RWPE2 (cell line): ENCODE measurements around the gene ZBED4.

ENCODE experiments used
- ATAC-seq: fragments of 200-7000 bp; cut with Tn5 transposase; 3 replicates; pipeline ENCODE4 v1.9.1; 2021; ENCODE audit warnings: low read depth
- DNase-seq: peaks from one replicate; pipeline ENCODE4 v3.0.0-alpha.2; 2020; ENCODE audit warnings: low spot score
- H3K27ac ChIP-seq: fragments of 450-650 bp; 2 replicates; pipeline ENCODE4 v1.5.1; 2017; ENCODE audit warnings: mild to moderate bottlenecking; ENCODE audit not compliant: poor library complexity, severe bottlenecking
- H3K27me3 ChIP-seq: fragments of 250-450 bp; sonication (Bioruptor Pico); 2 replicates; pipeline ENCODE4 v1.5.1; 2021; ENCODE audit warnings: mild to moderate bottlenecking, moderate library complexity; ENCODE audit not compliant: insufficient read depth, poor library complexity, severe bottlenecking
- H3K36me3 ChIP-seq: fragments of 250-450 bp; sonication (Bioruptor Pico); 2 replicates; pipeline ENCODE4 v1.5.1; 2020; ENCODE audit warnings: low read depth, mild to moderate bottlenecking, moderate library complexity
- H3K4me1 ChIP-seq: fragments of 250-450 bp; sonication (Bioruptor Pico); 2 replicates; pipeline ENCODE4 v1.5.1; 2021; ENCODE audit warnings: mild to moderate bottlenecking, moderate library complexity; ENCODE audit not compliant: insufficient read depth, poor library complexity, severe bottlenecking
- H3K4me3 ChIP-seq: fragments of 250-450 bp; sonication (Bioruptor Pico); 2 replicates; pipeline ENCODE4 v1.5.1; 2021; ENCODE audit warnings: mild to moderate bottlenecking, moderate library complexity; ENCODE audit not compliant: severe bottlenecking
- H3K9me3 ChIP-seq: fragments of 250-450 bp; sonication (Bioruptor Pico); 2 replicates; pipeline ENCODE4 v1.5.1; 2021; ENCODE audit warnings: mild to moderate bottlenecking, moderate library complexity; ENCODE audit not compliant: severe bottlenecking
- CTCF ChIP-seq: fragments of 450-650 bp; IDR thresholded peaks from one replicate; pipeline ENCODE4 v1.5.1; 2017; ENCODE audit warnings: mild to moderate bottlenecking, moderate library complexity; ENCODE audit not compliant: poor library complexity, severe bottlenecking

Gene ZBED4

GRCh38 chr22:49918911-49919881 lies 65.6 kb downstream of the ZBED4 start:
- no peaks in the 10 kb centered on the region for H3K9me3 ChIP-seq

GRCh38 chr22:49920859-49921258 lies 67.2 kb downstream of the ZBED4 start:
- ATAC-seq (no peak), DNase-seq (peak; percentile 45)
- H3K4me3 ChIP-seq, result no peak overlapping the region
- no peaks in the 10 kb centered on the region for H3K9me3 ChIP-seq
- no peak for TF ChIP-seq CTCF
- H3K27ac ChIP-seq, result no peak overlapping the region
- no peaks in the 10 kb centered on the region for H3K4me1 ChIP-seq
- H3K27me3 ChIP-seq, result no peaks in the 10 kb centered on the region
- H3K36me3 ChIP-seq, result peaks cover 33% of the 10 kb centered on the region

More at GRCh38 chr22:49918911-49919881, 65.6 kb downstream of the ZBED4 start:
- Histone ChIP-seq H3K4me3 (peak overlapping the region; percentile 81), H3K4me1 (no peaks in the 10 kb centered on the region), H3K36me3 (peaks cover 41% of the 10 kb centered on the region), H3K27me3 (no peaks in the 10 kb centered on the region), H3K27ac (peak overlapping the region; percentile 75)
- DNase-seq (peak; percentile 50), ATAC-seq (no peak)
- TF ChIP-seq CTCF, result no peak

GRCh38 chr22:49921508-49922278 lies 68.0 kb downstream of the ZBED4 start:
- ATAC-seq, result no peak
- peak; percentile 47 for DNase-seq
- no peak overlapping the region for H3K27ac ChIP-seq
- peaks cover 24% of the 10 kb centered on the region for H3K36me3 ChIP-seq
- no peak overlapping the region for H3K4me3 ChIP-seq
- no peaks in the 10 kb centered on the region for H3K9me3 ChIP-seq
- TF ChIP-seq CTCF, result no peak
- no peaks in the 10 kb centered on the region for H3K27me3 ChIP-seq
- H3K4me1 ChIP-seq, result no peaks in the 10 kb centered on the region

GRCh38 chr22:49922484-49922883 lies 68.8 kb downstream of the ZBED4 start:
- H3K4me3 ChIP-seq, result no peak overlapping the region
- no peaks in the 10 kb centered on the region for H3K9me3 ChIP-seq
- peaks cover 23% of the 10 kb centered on the region for H3K36me3 ChIP-seq
- no peaks in the 10 kb centered on the region for H3K4me1 ChIP-seq
- ATAC-seq, result no peak
- DNase-seq, result peak; percentile 71
- no peaks in the 10 kb centered on the region for H3K27me3 ChIP-seq
- no peak overlapping the region for H3K27ac ChIP-seq
- no peak for TF ChIP-seq CTCF
